GM12865 (cell line): Measurements from ENCODE around the gene MEX3B.

ENCODE experiments used
- DNase-seq: peaks from one replicate; pipeline ENCODE4 v3.0.0; 2010; ENCODE audit warnings: low read depth
- H3K4me3 ChIP-seq: 2 replicates; pipeline ENCODE4 v1.5.1; 2011; ENCODE audit warnings: mild to moderate bottlenecking, low read depth, low read length, control low read depth
- TF ChIP-seq, protein P1 (sequence below): IDR thresholded peaks from 2 replicates; pipeline ENCODE4 v1.5.1; 2011; ENCODE audit warnings: low read length, control low read depth, low read depth, inconsistent platforms; ENCODE audit not compliant: insufficient read depth; ENCODE audit errors: missing control alignments

The MEX3B gene

GRCh38 chr15:82062479-82063454 is 16.9 kb upstream of the MEX3B start:
- H3K4me3 ChIP-seq: no peak overlapping the region
- TF ChIP-seq, protein P1, sequence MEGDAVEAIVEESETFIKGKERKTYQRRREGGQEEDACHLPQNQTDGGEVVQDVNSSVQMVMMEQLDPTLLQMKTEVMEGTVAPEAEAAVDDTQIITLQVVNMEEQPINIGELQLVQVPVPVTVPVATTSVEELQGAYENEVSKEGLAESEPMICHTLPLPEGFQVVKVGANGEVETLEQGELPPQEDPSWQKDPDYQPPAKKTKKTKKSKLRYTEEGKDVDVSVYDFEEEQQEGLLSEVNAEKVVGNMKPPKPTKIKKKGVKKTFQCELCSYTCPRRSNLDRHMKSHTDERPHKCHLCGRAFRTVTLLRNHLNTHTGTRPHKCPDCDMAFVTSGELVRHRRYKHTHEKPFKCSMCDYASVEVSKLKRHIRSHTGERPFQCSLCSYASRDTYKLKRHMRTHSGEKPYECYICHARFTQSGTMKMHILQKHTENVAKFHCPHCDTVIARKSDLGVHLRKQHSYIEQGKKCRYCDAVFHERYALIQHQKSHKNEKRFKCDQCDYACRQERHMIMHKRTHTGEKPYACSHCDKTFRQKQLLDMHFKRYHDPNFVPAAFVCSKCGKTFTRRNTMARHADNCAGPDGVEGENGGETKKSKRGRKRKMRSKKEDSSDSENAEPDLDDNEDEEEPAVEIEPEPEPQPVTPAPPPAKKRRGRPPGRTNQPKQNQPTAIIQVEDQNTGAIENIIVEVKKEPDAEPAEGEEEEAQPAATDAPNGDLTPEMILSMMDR: no peak
- no peak for DNase-seq

GRCh38 chr15:82060817-82061216 is 15.0 kb upstream of the MEX3B start:
- no peak overlapping the region for H3K4me3 ChIP-seq
- TF ChIP-seq, protein P1: no peak
- no peak for DNase-seq

- DNase-seq: no peak
- H3K4me3 ChIP-seq: no peak overlapping the region
- TF ChIP-seq, protein P1: no peak
Observed at GRCh38 chr15:82058517-82059204, 12.8 kb upstream of the MEX3B start.

DNA sequence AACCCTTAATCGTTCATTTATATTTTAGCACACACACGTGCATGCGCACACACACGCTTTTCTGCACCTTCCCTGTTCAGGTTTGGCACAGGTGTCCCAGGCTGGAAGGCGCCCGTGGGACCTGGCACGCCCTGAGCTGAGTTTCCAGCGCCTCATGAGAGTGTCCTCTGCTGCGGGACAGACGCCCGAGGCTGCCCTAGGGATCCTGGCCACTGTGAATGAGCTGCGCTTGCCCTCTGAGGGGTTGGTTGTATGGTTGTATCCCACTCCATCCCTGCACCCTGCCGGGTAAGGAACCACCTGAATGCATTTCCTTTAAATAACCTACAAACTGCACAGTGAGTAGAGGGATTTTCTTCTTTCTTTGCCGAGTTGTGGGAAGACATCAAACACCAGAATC is 12.2 kb upstream of the MEX3B start:
- TF ChIP-seq, protein P1: no peak
- no peak overlapping the region for H3K4me3 ChIP-seq
- DNase-seq: no peak

DNA sequence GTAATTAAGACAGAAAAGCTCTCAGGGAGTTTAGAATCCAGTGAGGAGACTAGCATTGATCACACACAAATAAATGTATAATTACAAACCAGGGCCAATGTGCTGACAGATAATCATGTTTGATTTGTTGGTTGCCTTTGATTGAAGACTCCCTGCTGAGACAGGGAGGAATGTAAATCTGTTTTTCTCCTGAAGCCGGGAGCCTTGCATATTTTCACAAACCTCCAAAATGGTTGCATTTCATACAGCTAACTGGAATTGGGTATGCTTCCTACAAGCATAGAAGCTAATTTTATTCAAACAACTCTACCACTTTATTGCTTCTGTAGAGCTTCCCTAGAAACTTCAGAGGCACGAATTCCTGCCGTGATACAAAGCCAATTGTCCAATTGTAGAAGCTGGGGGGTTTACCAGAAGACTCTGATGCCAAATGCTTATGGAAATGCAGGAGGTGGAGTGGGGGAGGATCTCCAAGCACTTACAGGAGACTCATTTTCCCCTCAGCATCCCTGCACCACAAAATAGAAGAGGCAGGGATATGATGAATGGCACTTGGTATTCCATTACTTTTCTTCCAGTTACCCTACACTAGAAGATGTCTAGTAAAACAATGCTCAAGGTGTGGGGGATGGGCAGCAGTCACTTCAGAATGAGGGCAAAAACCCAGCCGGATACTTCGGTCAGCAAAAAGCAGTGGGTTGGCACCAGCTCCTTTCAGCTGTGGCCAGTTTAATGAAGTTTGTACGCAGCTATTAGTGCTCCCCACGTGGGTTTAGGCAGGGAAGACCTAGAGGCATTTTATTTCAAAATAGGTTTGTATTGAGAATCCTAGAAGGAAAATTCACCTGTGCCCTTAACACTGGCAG is 11.4 kb upstream of the MEX3B start:
- H3K4me3 ChIP-seq: no peak overlapping the region
- TF ChIP-seq, protein P1: no peak

DNA sequence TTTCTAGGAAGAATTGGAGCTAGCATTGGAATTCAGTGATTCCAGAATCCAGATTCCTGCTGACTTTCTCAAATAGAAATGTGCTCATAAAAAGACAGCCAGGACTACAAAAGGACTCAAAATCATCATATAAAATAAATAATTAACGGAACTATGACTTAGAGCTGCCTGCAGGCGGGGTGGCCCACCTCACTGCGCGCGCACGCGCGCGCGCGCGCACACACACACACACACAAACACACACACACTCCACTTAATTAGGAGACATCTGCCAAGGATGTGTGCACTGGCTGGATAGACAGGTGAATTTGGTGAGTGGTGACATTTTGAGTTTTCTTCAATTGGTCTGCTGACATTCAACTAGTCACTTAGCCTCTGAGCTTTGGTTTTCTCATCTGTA is 6.9 kb upstream of the MEX3B start:
- DNase-seq: no peak
- TF ChIP-seq, protein P1: no peak

More for the DNA sequence above, 11.4 kb upstream of the MEX3B start:
- no peak for DNase-seq

More for the DNA sequence above, 6.9 kb upstream of the MEX3B start:
- H3K4me3 ChIP-seq: no peak overlapping the region
